Activated naive CD4-positive, alpha-beta T cell treated with Interleukin-2 at 50 U/mL for 16 hours (primary cell): ENCODE results near the gene GPC5.
"Not testable (repeated sequence)": the region's sequence is repeated elsewhere in the genome, so short reads cannot be mapped to it uniquely, and the experiment has no call there.

Experiments
- DNase-seq: peaks from one replicate; pipeline ENCODE4 v3.0.0-alpha.2; 2020

GPC5 gene

GRCh38 chr13:92682832-92683517 lies 1284.6 kb downstream of the GPC5 start:
- DNase-seq, result no peak

DNA sequence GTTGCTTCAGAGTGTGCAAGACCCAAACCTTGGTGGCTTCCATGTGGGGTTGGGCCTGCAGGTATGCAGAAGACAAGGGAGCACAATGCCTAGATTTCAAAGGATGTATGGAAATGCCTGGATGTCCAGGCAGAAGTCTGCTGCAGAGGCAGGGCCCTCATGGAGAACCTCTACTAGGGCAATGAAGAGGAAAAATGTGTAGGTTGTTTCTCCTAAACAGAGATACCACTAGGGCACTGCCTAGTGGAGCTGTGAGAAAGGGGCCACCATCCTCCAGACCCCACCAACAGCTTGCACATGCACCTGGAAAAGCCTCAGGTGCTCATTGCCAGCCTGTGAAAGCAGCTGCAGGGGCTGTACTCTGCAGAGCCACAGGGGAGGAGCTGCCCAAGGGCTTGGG lies 1295.6 kb downstream of the GPC5 start:
- no peak for DNase-seq

- DNase-seq, result not testable (repeated sequence)
Observed at GRCh38 chr13:92695827-92696226, 1297.4 kb downstream of the GPC5 start.

DNA sequence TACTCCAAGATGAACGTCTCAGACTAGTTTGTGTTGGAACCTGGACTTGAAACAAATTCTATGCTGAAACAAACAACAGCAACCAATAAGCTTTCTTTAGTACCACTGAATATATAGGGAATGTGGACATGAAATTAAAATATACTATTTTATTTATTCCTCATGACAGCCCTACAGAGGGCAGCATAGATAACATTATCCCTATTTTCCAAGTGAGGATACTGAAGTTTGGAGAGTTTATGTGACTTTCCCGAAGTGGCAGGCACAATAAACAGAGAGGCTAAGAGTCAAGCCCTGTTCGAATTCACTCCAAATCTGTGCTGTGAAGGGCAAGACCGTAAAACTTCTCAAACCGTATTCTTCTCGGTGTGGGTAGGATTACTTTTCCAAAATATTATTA lies 1318.3 kb downstream of the GPC5 start:
- no peak for DNase-seq

DNA sequence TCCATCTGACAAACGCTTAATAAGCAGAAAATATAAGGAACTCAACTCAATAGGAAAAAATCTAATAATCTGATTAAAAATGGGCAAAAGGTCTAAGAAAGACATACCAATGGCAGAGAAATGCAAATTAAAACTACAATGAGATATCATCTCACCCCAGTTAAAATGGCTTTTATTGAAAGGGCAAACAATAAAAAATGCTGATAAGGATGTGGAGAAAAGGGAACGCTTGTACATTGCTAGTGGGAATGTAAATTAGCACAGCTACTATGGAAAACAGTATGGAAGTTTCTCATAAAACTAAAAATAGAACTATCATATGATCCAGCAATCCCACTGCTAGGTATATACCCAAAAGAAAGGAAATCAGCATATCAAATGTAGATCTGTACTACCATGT lies 1319.4 kb downstream of the GPC5 start:
- DNase-seq, result no peak

GRCh38 chr13:92719868-92720267 lies 1321.4 kb downstream of the GPC5 start:
- DNase-seq, result no peak

- no peak for DNase-seq
Observed at GRCh38 chr13:92721620-92722019, 1323.2 kb downstream of the GPC5 start.

DNA sequence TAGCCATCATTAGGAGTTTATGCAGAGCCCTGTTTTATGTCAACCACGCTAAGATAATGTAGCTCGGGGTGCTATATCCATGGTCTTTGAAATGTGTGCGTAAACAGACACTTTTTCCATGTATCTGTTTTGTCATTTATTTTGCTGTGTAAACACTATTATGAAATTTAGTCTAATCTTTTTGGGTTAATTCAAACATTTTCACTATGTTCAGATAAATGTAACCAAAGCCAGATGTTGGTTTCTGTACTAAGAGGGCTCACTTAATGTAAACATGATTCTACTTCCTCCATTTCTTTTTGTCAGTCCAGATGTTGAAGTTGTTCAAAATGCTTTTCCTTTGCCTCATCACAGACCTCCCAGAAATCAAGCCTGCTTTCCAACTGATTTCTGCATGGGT lies 1328.7 kb downstream of the GPC5 start:
- DNase-seq, result no peak

DNA sequence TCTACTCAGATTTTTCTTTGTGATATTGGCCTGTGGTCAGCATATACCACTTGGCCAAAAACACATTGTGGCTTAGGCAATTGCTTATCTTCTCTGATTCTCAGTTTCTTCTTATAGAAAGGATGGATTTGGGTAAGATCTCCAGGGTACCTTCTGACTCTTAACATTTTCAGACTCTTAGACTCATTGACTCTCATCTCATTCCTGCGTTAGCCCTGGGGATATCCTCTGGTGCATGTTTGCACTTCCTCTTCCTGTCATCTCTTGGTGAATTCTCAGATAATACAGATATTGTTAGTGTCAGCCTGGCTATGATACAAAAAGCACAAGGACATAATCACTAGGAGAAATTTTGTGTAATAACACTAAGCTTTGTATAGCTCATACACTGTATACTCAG lies 1335.6 kb downstream of the GPC5 start:
- no peak for DNase-seq

DNA sequence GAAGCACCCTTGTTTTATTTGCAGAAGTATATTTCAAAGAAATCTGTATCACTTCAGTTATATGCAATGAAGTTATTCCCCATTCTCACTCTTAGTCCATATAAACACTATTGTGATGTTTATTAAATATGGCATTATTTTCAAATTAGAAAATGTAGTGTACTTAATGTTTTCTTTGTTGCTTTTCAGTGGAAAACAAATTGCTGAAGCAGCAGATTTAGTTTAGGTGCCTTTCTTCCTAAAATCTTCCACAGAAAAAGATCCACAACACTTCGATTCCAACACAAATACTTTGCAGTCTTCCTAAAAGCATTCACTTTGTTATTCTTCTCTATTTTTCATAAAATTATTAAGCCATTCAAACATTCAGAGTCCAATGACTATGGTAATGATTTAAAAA lies 1336.1 kb downstream of the GPC5 start:
- no peak for DNase-seq

- DNase-seq, result no peak
Observed at GRCh38 chr13:92735909-92736308, 1337.5 kb downstream of the GPC5 start.

DNA sequence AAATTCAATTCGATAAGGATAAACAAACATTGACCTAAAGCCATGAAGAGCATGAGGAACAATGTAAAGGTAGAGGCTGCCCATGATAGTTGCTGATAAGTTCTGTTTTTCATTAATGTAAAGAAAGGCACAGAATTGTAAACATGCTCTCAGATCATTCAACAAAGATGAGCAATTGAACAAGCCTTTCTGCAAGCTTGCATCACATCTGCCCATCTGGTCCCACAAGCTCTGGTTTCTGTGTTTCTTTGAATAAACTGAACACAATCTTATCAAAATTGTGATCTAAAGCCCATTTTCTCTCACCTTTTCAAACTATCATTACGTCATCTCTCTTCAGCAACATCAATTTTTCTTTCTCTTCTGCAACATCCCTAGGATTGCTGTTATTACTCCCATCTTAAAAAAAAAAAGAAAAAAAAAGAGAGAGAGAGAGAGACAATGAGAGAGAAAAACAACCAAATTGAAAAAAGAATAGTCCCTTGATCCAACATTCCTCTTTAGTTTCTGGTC lies 1340.9 kb downstream of the GPC5 start:
- no peak for DNase-seq

DNA sequence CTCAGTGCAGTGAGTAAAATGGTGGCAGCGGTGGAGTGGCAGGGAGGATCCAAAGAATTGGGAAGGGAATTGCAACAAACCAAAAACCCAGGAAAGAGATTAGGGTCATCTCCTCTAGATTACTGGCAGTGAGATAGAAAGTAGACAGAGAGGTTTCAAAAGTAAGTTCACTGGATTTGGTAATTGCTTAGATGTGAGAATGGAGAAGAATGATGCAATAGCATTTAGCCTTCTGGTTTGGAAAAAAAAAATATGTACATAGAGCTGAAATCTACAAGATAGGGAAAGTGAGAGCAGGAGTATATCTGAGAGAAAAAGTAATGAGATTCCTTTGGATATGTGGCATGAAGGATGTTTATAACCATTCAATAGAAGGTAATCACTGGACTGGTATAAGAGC lies 1345.6 kb downstream of the GPC5 start:
- DNase-seq, result no peak

DNA sequence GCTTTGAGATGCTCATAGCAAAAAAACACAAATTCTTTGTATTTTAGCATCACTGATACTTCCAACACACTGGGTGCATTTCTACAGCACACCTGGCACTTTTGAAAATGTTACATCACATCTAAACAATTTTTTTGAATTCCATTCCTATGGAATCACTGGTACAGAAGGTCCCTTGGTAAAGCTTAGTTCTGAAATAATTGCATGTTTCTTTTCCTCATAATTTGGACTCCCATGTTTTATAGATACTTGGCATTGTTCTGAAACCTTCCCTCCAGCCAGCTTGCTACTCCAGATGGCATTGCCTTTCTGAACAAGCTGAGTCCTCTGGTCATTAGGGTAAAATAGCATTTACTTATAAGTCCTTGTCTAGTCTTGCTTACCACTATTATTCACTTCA lies 1346.8 kb downstream of the GPC5 start:
- DNase-seq, result no peak

DNA sequence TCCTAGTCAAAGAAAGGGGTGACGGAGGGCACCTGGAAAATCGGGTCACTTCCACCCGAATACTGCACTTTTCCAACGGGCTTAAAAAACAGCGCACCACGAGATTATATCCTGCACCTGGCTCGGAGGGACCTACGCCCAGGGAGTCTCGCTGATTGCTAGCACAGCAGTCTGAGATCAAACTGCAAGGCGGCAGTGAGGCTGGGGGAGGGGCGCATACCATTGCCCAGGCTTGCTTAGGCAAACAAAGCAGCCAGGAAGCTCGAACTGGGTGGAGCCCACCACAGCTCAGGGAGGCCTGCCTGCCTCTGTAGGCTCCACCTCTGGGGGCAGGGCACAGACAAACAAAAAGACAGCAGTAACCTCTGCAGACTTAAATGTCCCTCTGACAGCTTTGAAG lies 1354.3 kb downstream of the GPC5 start:
- not testable (repeated sequence) for DNase-seq

DNA sequence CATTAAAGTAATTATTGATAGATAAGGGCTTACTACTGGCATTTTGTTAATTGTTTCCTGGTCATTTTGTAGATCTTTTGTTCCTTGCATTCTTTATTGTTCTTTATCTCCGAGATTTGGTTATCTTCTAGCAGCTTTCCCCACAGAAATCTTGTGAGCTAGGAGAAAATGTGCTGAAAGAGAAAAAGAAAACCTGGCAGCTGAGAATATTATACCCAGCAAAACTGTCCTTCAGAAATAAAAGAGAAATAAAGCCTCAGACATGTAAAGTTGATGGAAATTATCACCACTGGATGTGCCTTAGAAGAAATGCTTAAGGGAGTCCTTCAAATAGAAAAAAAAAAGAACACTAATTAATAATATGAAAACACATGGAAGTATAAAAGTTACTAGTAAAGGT lies 1363.3 kb downstream of the GPC5 start:
- no peak for DNase-seq

DNA sequence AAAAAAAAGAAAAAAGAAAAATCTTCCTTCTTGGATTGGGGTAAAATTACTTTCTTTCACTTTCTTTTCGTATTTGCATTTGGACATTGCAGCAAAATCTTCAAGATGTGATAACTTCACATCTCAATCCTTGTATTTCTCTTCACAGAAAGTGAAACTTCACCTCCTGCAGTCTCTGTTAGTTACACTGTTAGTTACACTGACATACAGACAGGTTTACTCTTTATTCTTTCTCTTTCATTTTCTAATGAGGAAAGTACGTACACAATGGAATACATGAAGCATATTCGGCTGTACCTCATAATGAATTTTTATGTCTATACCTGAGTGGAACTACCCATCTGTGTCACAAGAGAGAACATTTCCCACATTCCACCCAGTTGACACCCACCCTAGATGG lies 1369.0 kb downstream of the GPC5 start:
- no peak for DNase-seq

DNA sequence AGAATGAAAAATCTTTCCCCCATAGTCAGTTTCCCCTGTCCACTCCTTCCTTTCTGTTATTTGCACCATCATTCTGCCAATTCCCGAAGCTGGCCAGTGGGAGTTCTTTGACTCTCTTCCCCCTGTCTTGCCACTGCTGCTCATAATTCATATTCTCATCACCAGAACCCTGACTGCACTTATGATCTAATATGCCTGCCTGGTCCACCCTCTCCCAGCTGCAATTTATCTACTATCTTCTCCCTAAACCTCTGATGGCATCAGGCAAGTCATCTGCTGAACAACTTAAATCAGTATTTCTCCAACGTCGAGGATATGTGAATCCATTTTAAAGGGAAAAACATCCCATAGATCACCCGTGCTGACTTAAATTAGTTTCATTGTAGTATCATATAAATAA lies 1370.2 kb downstream of the GPC5 start:
- DNase-seq, result no peak

- DNase-seq, result no peak
Observed at GRCh38 chr13:92769046-92769445, 1370.6 kb downstream of the GPC5 start.

DNA sequence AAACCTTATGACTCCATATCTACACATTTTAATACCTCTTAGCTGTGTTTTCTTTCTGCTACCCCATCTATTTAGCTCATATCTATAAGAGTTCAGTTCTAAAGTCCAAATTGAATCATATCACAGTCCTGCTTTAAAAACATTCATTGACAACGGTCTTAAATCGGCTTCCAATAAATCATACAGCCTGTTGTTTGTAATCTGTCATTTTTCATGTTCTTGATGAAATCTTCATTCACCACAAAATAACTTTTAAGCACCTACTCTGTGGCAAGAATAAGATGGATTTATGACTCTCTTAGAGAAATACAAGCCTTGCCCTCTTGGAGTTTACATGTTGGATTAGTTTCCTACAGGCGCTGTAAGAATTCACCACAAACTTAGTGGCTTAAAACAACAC lies 1377.2 kb downstream of the GPC5 start:
- no peak for DNase-seq

DNA sequence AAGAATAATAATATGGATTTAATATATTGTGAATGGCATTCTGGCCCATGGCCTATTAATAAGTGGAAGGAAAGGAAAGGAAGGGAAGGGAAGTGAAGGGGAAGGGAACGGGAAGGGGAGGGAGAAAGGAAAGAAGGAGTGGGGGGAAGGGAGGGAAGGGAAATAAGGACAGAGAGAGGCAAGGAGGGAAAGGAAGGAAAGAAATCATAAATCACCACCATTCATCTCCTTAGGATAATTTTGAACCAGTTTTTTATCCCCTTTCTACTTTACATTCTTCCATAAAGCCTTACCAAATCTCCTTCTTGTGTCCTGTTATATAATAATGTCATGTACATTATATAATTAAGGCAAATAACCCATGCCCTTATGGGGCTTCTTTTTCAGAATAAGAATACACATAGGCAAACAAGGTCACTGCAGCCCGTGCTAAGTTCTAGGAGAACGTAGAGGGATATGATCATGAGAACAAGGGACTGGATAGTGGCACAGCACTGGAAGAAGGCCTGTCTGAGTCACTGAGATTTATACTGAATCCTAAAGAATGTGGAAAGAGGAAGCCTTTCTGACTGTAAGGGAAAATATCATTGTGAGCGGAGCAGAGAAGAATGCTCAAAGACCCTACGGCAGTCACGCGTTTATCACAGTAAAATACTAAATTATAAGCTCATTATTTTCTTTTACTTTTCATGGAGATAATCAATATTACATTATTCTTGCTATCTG lies 1383.7 kb downstream of the GPC5 start:
- DNase-seq, result no peak

DNA sequence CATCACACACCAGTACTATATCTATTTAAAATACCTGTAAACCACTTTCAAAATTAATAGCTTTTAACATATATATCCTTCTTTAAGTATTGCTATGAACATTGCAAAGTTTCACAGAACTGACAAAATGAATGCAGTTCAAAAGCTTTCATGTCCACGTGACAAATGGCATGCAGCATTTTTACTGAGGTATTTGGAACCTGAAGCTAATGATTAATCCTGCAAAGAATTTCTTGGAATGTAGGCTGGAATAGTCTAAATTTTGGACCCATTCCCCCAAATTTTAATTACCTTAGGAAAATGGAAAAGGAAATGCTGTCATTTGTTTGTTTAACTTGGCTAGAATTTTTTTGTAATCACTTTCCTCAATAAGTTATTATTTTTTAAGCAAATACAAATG lies 1404.4 kb downstream of the GPC5 start:
- no peak for DNase-seq

DNA sequence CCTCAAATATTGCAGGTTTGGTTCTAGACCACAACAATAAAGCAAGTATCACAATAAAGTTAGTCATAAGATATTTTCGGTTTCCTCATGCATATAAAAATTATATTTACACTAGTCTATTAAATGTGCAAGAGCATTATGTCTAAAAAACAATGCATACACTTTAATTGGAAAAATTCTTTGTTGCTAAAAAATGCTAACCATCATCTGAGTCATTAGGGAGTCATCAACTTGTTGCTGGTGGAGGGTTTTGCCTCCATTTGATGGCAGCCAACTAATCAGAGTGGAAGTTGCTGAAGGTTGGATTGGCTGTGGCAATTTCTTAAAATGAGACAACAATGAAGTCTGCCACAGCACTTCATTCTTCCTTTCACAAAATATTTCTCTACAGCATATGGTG lies 1405.9 kb downstream of the GPC5 start:
- DNase-seq, result no peak

DNA sequence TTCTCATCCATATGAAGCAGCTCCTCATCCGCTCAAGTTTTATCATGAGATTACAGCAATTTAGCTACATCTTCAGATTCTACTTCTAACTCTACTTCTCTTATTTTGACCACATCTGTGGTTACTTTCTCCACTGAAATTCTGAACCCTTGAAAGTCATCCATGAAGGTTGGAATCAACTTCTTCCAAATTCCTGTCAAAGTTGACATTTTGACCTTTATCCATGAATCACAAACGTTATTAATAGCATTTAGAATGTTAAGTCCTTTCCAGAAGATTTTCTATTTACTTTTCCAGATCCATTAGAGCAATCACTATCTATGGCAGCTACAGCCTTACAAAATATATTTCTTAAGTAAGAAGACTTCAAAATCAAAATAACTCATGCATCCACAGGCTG lies 1406.5 kb downstream of the GPC5 start:
- no peak for DNase-seq

- no peak for DNase-seq
Observed at GRCh38 chr13:92805766-92806165, 1407.3 kb downstream of the GPC5 start.
